ENCODE measurements around the gene SIGLEC10.
"Not testable (repeated sequence)": the region's sequence is repeated elsewhere in the genome, so short reads cannot be mapped to it uniquely, and the experiment has no call there.

The SIGLEC10 gene

DNA sequence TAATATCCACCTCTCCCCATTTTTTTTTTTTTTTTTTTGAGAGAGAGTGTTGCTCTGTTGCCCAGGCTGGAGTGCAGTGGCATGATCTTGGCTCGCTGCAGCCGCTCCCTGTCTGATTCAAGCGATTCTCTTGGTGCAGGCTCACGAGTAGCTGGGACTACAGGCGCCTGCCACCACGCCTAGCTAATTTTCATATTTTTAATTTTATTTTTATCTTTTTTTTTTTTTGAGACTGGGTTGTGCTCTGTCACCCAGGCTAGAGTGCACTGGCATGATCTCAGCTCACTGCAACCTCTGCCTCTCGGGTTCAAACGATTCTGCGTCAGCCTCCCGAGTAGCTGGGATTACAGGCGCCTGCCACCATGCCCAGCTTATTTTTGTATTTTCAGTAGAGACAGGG, 3.1 kb upstream of the SIGLEC10 start:
- not testable (repeated sequence) for H2AK5ac ChIP-seq (ENCODE audit: low read length); H3K4me3 ChIP-seq (ENCODE audit: low read length); H4K8ac ChIP-seq (ENCODE audit: low read depth, low read length); H2BK5ac ChIP-seq (ENCODE audit: low read length); H3K23ac ChIP-seq (ENCODE audit: low read length); H3K4me1 ChIP-seq (ENCODE audit: control insufficient read depth, low read depth, low read length); H3K4me2 ChIP-seq (ENCODE audit: low read length); H2BK120ac ChIP-seq (ENCODE audit: low read depth, low read length); H3K56ac ChIP-seq (ENCODE audit: low read length); H3K18ac ChIP-seq (ENCODE audit: low read length); H3K79me2 ChIP-seq (ENCODE audit: control insufficient read depth, insufficient read depth, low read length); H3K27me3 ChIP-seq (ENCODE audit: insufficient read depth, low read length, poor library complexity); H2BK15ac ChIP-seq (replicated peaks; ENCODE audit: low read depth); H3K9ac ChIP-seq (ENCODE audit: low read length); H3K27ac ChIP-seq (ENCODE audit: low read depth, low read length); H4K5ac ChIP-seq (ENCODE audit: low read length); H3K36me3 ChIP-seq (ENCODE audit: control insufficient read depth, insufficient read depth, low read length); H3K4ac ChIP-seq (ENCODE audit: low read depth, low read length); H3K79me1 ChIP-seq (ENCODE audit: low read length); DNase-seq
- no CpG with 5 or more reads among the region's 11 CpGs for WGBS (ENCODE audit: extremely low coverage, insufficient coverage, low lambda C conversion rate)

GRCh38 chr19:51418707-51419106, 1.3 kb upstream of the SIGLEC10 start:
- no peak overlapping the region for H3K18ac ChIP-seq (ENCODE audit: low read length)
- H3K23ac ChIP-seq (ENCODE audit: low read length), result no peak overlapping the region
- no peaks in the 10 kb centered on the region for H3K4me1 ChIP-seq (ENCODE audit: control insufficient read depth, low read depth, low read length)
- H4K5ac ChIP-seq (ENCODE audit: low read length), result no peak overlapping the region
- no peak overlapping the region for H3K4me2 ChIP-seq (ENCODE audit: low read length)
- no peaks in the 10 kb centered on the region for H3K36me3 ChIP-seq (ENCODE audit: control insufficient read depth, insufficient read depth, low read length)
- H3K4me3 ChIP-seq (ENCODE audit: low read length), result no peak overlapping the region
- no peak for DNase-seq
- H3K79me2 ChIP-seq (ENCODE audit: control insufficient read depth, insufficient read depth, low read length), result no peaks in the 10 kb centered on the region
- no peak overlapping the region for H2BK5ac ChIP-seq (ENCODE audit: low read length)
- H3K4ac ChIP-seq (ENCODE audit: low read depth, low read length), result no peak overlapping the region
- H2BK15ac ChIP-seq (replicated peaks; ENCODE audit: low read depth), result no peak overlapping the region
- H4K8ac ChIP-seq (ENCODE audit: low read depth, low read length), result no peak overlapping the region
- no peak overlapping the region for H2AK5ac ChIP-seq (ENCODE audit: low read length)
- no peak overlapping the region for H3K56ac ChIP-seq (ENCODE audit: low read length)
- no CpG with 5 or more reads among the region's 2 CpGs for WGBS (ENCODE audit: extremely low coverage, insufficient coverage, low lambda C conversion rate)
- no peaks in the 10 kb centered on the region for H3K79me1 ChIP-seq (ENCODE audit: low read length)
- no peak overlapping the region for H3K27ac ChIP-seq (ENCODE audit: low read depth, low read length)
- H3K27me3 ChIP-seq (ENCODE audit: insufficient read depth, low read length, poor library complexity), result no peaks in the 10 kb centered on the region
- H2BK120ac ChIP-seq (ENCODE audit: low read depth, low read length), result no peak overlapping the region
- no peak overlapping the region for H3K9ac ChIP-seq (ENCODE audit: low read length)

- H3K4ac ChIP-seq (ENCODE audit: low read depth, low read length), result no peak overlapping the region
- no peak overlapping the region for H3K18ac ChIP-seq (ENCODE audit: low read length)
- no peaks in the 10 kb centered on the region for H3K27me3 ChIP-seq (ENCODE audit: insufficient read depth, low read length, poor library complexity)
- H3K23ac ChIP-seq (ENCODE audit: low read length), result no peak overlapping the region
- H2AK5ac ChIP-seq (ENCODE audit: low read length), result no peak overlapping the region
- no peak overlapping the region for H2BK120ac ChIP-seq (ENCODE audit: low read depth, low read length)
- no peak overlapping the region for H3K27ac ChIP-seq (ENCODE audit: low read depth, low read length)
- no peaks in the 10 kb centered on the region for H3K79me1 ChIP-seq (ENCODE audit: low read length)
- no peak overlapping the region for H2BK5ac ChIP-seq (ENCODE audit: low read length)
- no CpG with 5 or more reads among the region's 3 CpGs for WGBS (ENCODE audit: extremely low coverage, insufficient coverage, low lambda C conversion rate)
- H3K36me3 ChIP-seq (ENCODE audit: control insufficient read depth, insufficient read depth, low read length), result no peaks in the 10 kb centered on the region
- H2BK15ac ChIP-seq (replicated peaks; ENCODE audit: low read depth), result no peak overlapping the region
- H3K4me1 ChIP-seq (ENCODE audit: control insufficient read depth, low read depth, low read length), result no peaks in the 10 kb centered on the region
- DNase-seq, result no peak
- H4K8ac ChIP-seq (ENCODE audit: low read depth, low read length), result no peak overlapping the region
- H4K5ac ChIP-seq (ENCODE audit: low read length), result no peak overlapping the region
- no peak overlapping the region for H3K56ac ChIP-seq (ENCODE audit: low read length)
- H3K9ac ChIP-seq (ENCODE audit: low read length), result no peak overlapping the region
- H3K4me3 ChIP-seq (ENCODE audit: low read length), result no peak overlapping the region
- no peak overlapping the region for H3K4me2 ChIP-seq (ENCODE audit: low read length)
- no peaks in the 10 kb centered on the region for H3K79me2 ChIP-seq (ENCODE audit: control insufficient read depth, insufficient read depth, low read length)
Observed at GRCh38 chr19:51417810-51418157, 342 bp upstream of the SIGLEC10 start.

GRCh38 chr19:51416422-51416821, 1.0 kb downstream of the SIGLEC10 start:
- no CpG with 5 or more reads among the region's 15 CpGs for WGBS (ENCODE audit: extremely low coverage, insufficient coverage, low lambda C conversion rate)
- H3K79me1 ChIP-seq (ENCODE audit: low read length); H3K27ac ChIP-seq (ENCODE audit: low read depth, low read length); H3K23ac ChIP-seq (ENCODE audit: low read length); DNase-seq; H3K36me3 ChIP-seq (ENCODE audit: control insufficient read depth, insufficient read depth, low read length); H3K4me3 ChIP-seq (ENCODE audit: low read length); H3K79me2 ChIP-seq (ENCODE audit: control insufficient read depth, insufficient read depth, low read length); H3K27me3 ChIP-seq (ENCODE audit: insufficient read depth, low read length, poor library complexity); H3K18ac ChIP-seq (ENCODE audit: low read length); H3K4me2 ChIP-seq (ENCODE audit: low read length); H2AK5ac ChIP-seq (ENCODE audit: low read length); H3K4ac ChIP-seq (ENCODE audit: low read depth, low read length); H4K5ac ChIP-seq (ENCODE audit: low read length); H3K56ac ChIP-seq (ENCODE audit: low read length); H2BK15ac ChIP-seq (replicated peaks; ENCODE audit: low read depth); H2BK5ac ChIP-seq (ENCODE audit: low read length); H2BK120ac ChIP-seq (ENCODE audit: low read depth, low read length); H3K4me1 ChIP-seq (ENCODE audit: control insufficient read depth, low read depth, low read length); H4K8ac ChIP-seq (ENCODE audit: low read depth, low read length); H3K9ac ChIP-seq (ENCODE audit: low read length): not testable (repeated sequence)

GRCh38 chr19:51415187-51415586, 2.3 kb downstream of the SIGLEC10 start:
- no peak overlapping the region for H3K27ac ChIP-seq (ENCODE audit: low read depth, low read length)
- H2AK5ac ChIP-seq (ENCODE audit: low read length), result no peak overlapping the region
- H2BK5ac ChIP-seq (ENCODE audit: low read length), result no peak overlapping the region
- no peak overlapping the region for H3K9ac ChIP-seq (ENCODE audit: low read length)
- H4K8ac ChIP-seq (ENCODE audit: low read depth, low read length), result no peak overlapping the region
- no peak overlapping the region for H2BK120ac ChIP-seq (ENCODE audit: low read depth, low read length)
- no peaks in the 10 kb centered on the region for H3K36me3 ChIP-seq (ENCODE audit: control insufficient read depth, insufficient read depth, low read length)
- H3K4me2 ChIP-seq (ENCODE audit: low read length), result no peak overlapping the region
- H2BK15ac ChIP-seq (replicated peaks; ENCODE audit: low read depth), result no peak overlapping the region
- no peaks in the 10 kb centered on the region for H3K79me2 ChIP-seq (ENCODE audit: control insufficient read depth, insufficient read depth, low read length)
- DNase-seq, result no peak
- no peak overlapping the region for H3K18ac ChIP-seq (ENCODE audit: low read length)
- no peak overlapping the region for H3K4ac ChIP-seq (ENCODE audit: low read depth, low read length)
- H3K27me3 ChIP-seq (ENCODE audit: insufficient read depth, low read length, poor library complexity), result no peaks in the 10 kb centered on the region
- H3K56ac ChIP-seq (ENCODE audit: low read length), result no peak overlapping the region
- H3K4me3 ChIP-seq (ENCODE audit: low read length), result no peak overlapping the region
- no peak overlapping the region for H4K5ac ChIP-seq (ENCODE audit: low read length)
- no CpG with 5 or more reads among the region's 12 CpGs for WGBS (ENCODE audit: extremely low coverage, insufficient coverage, low lambda C conversion rate)
- no peaks in the 10 kb centered on the region for H3K79me1 ChIP-seq (ENCODE audit: low read length)
- H3K4me1 ChIP-seq (ENCODE audit: control insufficient read depth, low read depth, low read length), result no peaks in the 10 kb centered on the region
- H3K23ac ChIP-seq (ENCODE audit: low read length), result no peak overlapping the region

DNA sequence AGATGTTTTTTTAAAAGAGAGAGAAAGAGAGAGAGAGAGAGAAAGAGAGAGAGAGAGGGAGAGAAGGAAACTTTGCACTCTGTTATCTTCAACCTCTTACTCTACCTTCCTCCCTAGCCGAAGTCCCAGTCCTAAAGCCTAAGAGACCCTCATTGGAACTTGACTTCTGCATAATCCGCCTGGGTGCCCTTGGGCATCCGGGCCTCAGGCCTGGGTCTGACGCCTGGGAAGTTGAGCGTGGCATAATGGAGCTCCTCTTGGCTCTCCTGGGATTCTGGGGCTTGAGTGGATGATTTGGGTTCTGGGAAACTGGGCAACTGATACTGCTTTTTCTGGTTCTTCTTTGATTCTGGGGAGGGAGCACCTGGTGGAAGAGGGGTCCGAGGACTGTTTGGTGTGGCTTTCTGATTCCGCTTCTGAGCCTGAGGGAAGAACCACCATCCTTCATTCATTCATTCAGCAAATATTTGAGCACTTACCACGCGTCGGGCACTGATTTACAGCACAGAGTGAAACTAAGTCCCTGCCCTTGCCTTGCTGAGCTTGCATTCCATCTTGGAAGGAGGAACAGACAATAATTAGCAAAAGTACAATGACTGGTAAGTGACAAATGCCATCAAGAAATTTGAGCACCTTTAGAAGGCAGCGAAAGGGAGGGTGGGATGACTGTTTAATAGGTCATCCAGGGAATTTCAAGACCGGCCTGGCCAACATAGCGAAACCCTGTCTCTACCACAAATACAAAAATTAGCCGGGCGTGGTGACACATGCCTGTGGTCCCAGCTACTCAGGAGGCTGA, 6.3 kb downstream of the SIGLEC10 start:
- no peak overlapping the region for H4K8ac ChIP-seq (ENCODE audit: low read depth, low read length)

More for the DNA sequence above, 6.3 kb downstream of the SIGLEC10 start:
- H3K36me3 ChIP-seq (ENCODE audit: control insufficient read depth, insufficient read depth, low read length), result no peaks in the 10 kb centered on the region
- H3K27ac ChIP-seq (ENCODE audit: low read depth, low read length), result no peak overlapping the region
- no CpG with 5 or more reads among the region's 15 CpGs for WGBS (ENCODE audit: extremely low coverage, insufficient coverage, low lambda C conversion rate)
- H3K4ac ChIP-seq (ENCODE audit: low read depth, low read length), result no peak overlapping the region
- H3K4me2 ChIP-seq (ENCODE audit: low read length), result no peak overlapping the region
- DNase-seq, result no peak
- H3K4me3 ChIP-seq (ENCODE audit: low read length), result no peak overlapping the region
- H2BK15ac ChIP-seq (replicated peaks; ENCODE audit: low read depth), result no peak overlapping the region
- no peak overlapping the region for H2BK5ac ChIP-seq (ENCODE audit: low read length)
- H3K79me1 ChIP-seq (ENCODE audit: low read length), result no peaks in the 10 kb centered on the region
- no peaks in the 10 kb centered on the region for H3K27me3 ChIP-seq (ENCODE audit: insufficient read depth, low read length, poor library complexity)
- H3K18ac ChIP-seq (ENCODE audit: low read length), result no peak overlapping the region
- H4K5ac ChIP-seq (ENCODE audit: low read length), result no peak overlapping the region
- no peak overlapping the region for H3K56ac ChIP-seq (ENCODE audit: low read length)
- H3K79me2 ChIP-seq (ENCODE audit: control insufficient read depth, insufficient read depth, low read length), result no peaks in the 10 kb centered on the region
- no peak overlapping the region for H2AK5ac ChIP-seq (ENCODE audit: low read length)
- no peak overlapping the region for H2BK120ac ChIP-seq (ENCODE audit: low read depth, low read length)
- H3K4me1 ChIP-seq (ENCODE audit: control insufficient read depth, low read depth, low read length), result no peaks in the 10 kb centered on the region
- H3K9ac ChIP-seq (ENCODE audit: low read length), result no peak overlapping the region
- H3K23ac ChIP-seq (ENCODE audit: low read length), result no peak overlapping the region
